ENCODE results near the gene ADAMTS12.

- TF ChIP-seq, protein P1, sequence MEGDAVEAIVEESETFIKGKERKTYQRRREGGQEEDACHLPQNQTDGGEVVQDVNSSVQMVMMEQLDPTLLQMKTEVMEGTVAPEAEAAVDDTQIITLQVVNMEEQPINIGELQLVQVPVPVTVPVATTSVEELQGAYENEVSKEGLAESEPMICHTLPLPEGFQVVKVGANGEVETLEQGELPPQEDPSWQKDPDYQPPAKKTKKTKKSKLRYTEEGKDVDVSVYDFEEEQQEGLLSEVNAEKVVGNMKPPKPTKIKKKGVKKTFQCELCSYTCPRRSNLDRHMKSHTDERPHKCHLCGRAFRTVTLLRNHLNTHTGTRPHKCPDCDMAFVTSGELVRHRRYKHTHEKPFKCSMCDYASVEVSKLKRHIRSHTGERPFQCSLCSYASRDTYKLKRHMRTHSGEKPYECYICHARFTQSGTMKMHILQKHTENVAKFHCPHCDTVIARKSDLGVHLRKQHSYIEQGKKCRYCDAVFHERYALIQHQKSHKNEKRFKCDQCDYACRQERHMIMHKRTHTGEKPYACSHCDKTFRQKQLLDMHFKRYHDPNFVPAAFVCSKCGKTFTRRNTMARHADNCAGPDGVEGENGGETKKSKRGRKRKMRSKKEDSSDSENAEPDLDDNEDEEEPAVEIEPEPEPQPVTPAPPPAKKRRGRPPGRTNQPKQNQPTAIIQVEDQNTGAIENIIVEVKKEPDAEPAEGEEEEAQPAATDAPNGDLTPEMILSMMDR (conservative IDR thresholded peaks at IDR 0.05; ENCODE audit: low read depth, low read length), result no peak
- TF ChIP-seq EZH2 (IDR thresholded peaks at IDR 0.05; ENCODE audit: low read length, unreplicated experiment) (no peak), EZH2phosphoT487 (IDR thresholded peaks at IDR 0.05; ENCODE audit: borderline replicate concordance, low read length) (no peak)
These were observed 149.6 kb downstream of the ADAMTS12 start for GRCh38 chr5:33742181-33742580.
